Coronary artery (tissue), 2 donors: ENCODE data around the gene MREG.

ENCODE experiments used
- DNase-seq: peaks from one replicate; pipeline ENCODE4 v3.0.0-alpha.2; 2017; ENCODE audit warnings: low spot score
- H3K27ac ChIP-seq, 2 donors: fragments of 200-600 bp; sonication (generic); one replicate each; pipeline ENCODE4 v1.5.1; 2016 to 2019
- H3K4me3 ChIP-seq: fragments of 200-600 bp; sonication (generic); 2 replicates; pipeline ENCODE4 v1.5.1; 2016; ENCODE audit warnings: mild to moderate bottlenecking, moderate library complexity
- CTCF ChIP-seq: fragments of 200-600 bp; sonication (generic); IDR thresholded peaks from one replicate; pipeline ENCODE4 v1.5.1; 2019; ENCODE audit warnings: antibody characterized with exemption

Gene MREG

GRCh38 chr2:216051350-216051749 is 38.0 kb upstream of the MREG start:
- TF ChIP-seq CTCF, result no peak
- Histone ChIP-seq H3K4me3 (no peak overlapping the region), H3K27ac (no peak overlapping the region)
- DNase-seq, result no peak

- no peak for TF ChIP-seq CTCF
- H3K27ac ChIP-seq, result no peak overlapping the region
- no peak overlapping the region for H3K4me3 ChIP-seq
- no peak for DNase-seq
Measured at GRCh38 chr2:216049452-216049851, 36.1 kb upstream of the MREG start.

GRCh38 chr2:216047397-216047796 is 34.0 kb upstream of the MREG start:
- no peak for DNase-seq
- H3K4me3 ChIP-seq, result no peak overlapping the region
- no peak for TF ChIP-seq CTCF
- no peak overlapping the region for H3K27ac ChIP-seq

- TF ChIP-seq CTCF, result no peak
- H3K27ac ChIP-seq, result no peak overlapping the region
- no peak for DNase-seq
- H3K4me3 ChIP-seq, result no peak overlapping the region
Measured at GRCh38 chr2:216044883-216045486, 31.6 kb upstream of the MREG start.

- TF ChIP-seq CTCF, result no peak
- Histone ChIP-seq H3K27ac (no peak overlapping the region), H3K4me3 (no peak overlapping the region)
- DNase-seq, result no peak
Measured at GRCh38 chr2:216043949-216044348, 30.6 kb upstream of the MREG start.

- Histone ChIP-seq H3K4me3 (no peak overlapping the region), H3K27ac (no peak overlapping the region)
- DNase-seq, result no peak
- no peak for TF ChIP-seq CTCF
Measured at GRCh38 chr2:216041438-216041837, 28.1 kb upstream of the MREG start.

- TF ChIP-seq CTCF, result no peak
Measured at GRCh38 chr2:216039918-216040317, 26.6 kb upstream of the MREG start.

More at GRCh38 chr2:216039918-216040317, 26.6 kb upstream of the MREG start:
- no peak overlapping the region for H3K4me3 ChIP-seq
- H3K27ac ChIP-seq, result no peak overlapping the region
- no peak for DNase-seq
